HG03139 (cell line): ENCODE results near the gene METTL17.

Source experiments
- ATAC-seq: cut with Tn5 transposase; IDR thresholded peaks from one replicate; pipeline ENCODE4 v1.9.1; 2021; ENCODE audit not compliant: unreplicated experiment

METTL17 gene

DNA sequence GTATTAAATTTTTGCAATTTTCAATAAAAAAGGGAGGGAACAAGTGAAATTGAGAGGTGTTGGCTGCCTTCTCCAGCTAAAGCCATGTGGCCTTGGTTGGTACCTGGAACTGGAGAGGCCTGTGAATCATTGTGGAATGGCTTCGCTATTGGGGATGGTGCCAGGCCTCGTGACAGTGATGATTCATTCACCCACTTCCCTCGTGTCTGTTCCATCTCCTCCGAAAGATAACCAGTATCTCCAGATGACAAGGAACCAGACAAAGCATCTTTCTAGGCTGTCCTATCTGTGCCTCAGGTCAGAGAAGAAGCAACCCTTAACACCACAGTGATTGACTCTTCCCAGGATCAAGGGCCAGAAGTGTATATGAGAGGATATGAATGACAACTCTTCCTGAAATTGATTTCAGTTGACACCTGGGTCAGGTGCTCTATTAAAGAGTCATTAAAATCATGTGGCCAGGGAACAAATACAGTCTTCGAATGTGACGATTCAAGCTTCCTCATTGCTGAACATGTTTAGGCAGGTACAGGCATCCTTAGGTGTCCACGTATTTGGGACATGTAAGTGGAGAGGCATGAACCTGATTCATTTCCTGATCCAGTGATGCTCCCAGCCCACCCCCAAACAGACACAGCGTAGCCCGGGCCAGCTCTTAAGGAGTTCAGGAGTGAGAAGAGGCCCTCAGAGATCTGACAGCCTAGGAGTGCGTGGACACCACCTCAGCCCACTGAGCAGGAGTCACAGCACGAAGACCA, 52.1 kb downstream of the METTL17 start, which contains the start of gene RNASE7:
TSS of gene RNASE7 (plus strand) at position 687 of the 758 bp plus-strand sequence. CDS start 631 bp downstream, outside the sequence.
- no peak for ATAC-seq

DNA sequence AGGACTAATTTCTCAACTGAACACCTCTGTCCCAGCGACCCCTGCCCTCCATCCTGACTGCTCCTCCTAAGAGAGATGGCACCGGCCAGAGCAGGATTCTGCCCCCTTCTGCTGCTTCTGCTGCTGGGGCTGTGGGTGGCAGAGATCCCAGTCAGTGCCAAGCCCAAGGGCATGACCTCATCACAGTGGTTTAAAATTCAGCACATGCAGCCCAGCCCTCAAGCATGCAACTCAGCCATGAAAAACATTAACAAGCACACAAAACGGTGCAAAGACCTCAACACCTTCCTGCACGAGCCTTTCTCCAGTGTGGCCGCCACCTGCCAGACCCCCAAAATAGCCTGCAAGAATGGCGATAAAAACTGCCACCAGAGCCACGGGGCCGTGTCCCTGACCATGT, 53.1 kb downstream of the METTL17 start:
- no peak for ATAC-seq

DNA sequence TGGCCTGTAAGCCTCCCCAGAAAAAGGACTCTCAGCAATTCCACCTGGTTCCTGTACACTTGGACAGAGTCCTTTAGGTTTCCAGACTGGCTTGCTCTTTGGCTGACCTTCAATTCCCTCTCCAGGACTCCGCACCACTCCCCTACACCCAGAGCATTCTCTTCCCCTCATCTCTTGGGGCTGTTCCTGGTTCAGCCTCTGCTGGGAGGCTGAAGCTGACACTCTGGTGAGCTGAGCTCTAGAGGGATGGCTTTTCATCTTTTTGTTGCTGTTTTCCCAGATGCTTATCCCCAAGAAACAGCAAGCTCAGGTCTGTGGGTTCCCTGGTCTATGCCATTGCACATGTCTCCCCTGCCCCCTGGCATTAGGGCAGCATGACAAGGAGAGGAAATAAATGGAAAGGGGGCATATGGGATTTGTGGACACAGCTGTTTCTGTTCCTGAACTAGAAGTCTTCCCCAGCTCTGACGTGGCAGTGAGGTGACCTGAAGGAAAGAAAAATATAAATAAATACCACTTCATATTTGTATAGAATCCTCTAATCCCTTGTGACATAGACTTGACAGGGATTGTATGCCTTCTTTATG, 53.7 kb downstream of the METTL17 start:
- no peak for ATAC-seq

DNA sequence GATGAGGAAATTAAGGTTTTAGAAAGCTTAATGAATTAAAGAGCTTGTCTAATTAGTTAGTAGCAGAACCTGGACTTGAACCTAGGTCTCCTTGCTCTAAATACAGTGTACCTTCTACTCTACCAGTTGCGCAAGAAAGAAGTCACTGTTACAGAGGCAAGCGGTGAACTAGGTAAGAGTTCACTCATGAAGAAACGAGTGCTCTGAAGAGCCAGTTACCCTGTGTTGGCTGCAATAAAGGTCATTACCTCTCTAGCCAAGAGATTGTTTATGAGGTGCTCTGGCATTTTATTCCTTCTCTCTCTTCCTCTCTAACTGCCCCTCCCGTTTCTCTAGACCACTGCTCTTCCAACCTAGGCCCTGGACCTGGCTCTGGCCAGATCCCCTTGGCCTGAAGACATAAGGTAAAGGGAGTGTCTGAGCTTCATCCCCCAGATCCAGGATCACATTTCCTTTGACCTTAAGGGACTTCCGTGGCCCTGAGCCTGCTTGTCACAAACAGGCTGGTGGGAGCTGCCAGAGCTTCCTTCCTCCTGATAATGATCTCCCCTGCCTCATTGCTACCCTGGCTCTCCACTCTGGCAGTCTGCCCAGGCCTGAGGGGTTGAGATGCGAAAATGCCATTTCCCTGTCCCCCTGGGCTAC, 54.3 kb downstream of the METTL17 start:
- ATAC-seq, result no peak
